ENCODE data around the gene PLA2G3. TPM values are rescaled to one million over a fixed set of nuclear protein-coding genes. Genes with fewer than 3 reads are reported as not detected.
A peak's percentile ranks its signal among the peaks of the same experiment; 100 is the strongest.

PLA2G3 gene
- total and polyA plus RNA-seq, 2 donors (not counting 3 experiments of a cell fraction or from before 2014, with no cell fraction given), result 0.75 to 0.84 TPM

DNA sequence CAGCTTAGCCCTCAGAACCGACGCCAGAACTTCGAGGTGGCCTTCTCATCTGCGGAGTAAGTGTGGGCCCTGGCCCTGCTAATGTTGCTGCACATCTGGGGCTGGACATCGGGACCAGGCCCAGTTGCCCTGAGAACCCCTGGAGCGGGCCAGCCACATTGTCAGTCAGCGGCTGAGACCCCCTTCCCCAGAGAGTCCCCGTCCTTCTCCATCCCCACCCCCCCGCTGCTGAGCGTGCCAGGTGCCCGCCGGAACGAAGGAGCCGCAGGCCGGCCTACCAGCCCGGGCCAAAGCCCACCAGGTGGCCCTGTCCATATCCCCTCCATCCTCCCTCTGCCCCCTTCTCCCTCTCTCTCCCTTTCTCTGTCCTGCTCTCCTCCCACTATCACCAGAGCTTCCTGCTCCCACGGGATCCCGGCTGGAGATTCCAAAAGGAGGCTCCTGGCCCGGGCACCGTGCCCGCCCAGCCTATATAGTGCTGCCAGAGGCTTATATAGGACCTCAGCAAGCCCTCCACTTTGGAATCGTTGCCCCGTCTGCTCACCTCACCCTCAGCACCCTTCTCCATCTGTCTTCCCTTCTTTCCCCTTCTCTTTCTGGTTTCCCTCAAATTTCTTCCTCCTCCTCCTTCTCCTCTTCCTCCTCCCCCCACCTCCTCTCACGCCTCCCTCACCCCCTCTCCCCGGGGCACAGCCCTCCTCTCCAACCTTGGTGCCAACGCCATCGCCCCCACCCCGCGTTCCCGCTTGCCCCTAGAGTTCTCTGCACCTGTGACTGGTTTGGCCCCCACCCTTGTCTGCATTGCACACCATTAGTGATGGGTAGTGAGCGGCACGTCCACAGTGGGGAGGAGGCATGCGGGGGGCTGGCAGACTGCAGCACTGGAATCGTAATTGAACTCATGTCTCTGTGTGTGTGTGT, 40.2 kb downstream of the PLA2G3 start:
- Histone ChIP-seq H3K9ac (replicated peaks; ENCODE audit: extremely low read depth, insufficient read depth, low read length) (no peak overlapping the region), H3K27me3 (ENCODE audit: control insufficient read depth in 2 of 2, insufficient read depth in 2 of 2, low read length in 2 of 2) (no peaks in the 10 kb centered on the region), H3K4me1 (ENCODE audit: control insufficient read depth, extremely low read depth, insufficient read depth, low read length) (no peaks in the 10 kb centered on the region), H3K4me2 (ENCODE audit: insufficient read depth, low read length) (no peak overlapping the region), H3K4me3 (replicated peaks in 1 of 3; ENCODE audit: insufficient read depth in 1 of 3, low read depth in 1 of 3, low read length in 3 of 3) (no peak overlapping the region), H3K79me2 (ENCODE audit: control insufficient read depth, insufficient read depth, low read length) (no peaks in the 10 kb centered on the region), H3K27ac (ENCODE audit: insufficient read depth, low read depth, low read length) (no peak overlapping the region), H4K20me1 (replicated peaks; ENCODE audit: control insufficient read depth, extremely low read depth, insufficient read depth, low read length) (no peaks in the 10 kb centered on the region), H2AFZ (ENCODE audit: low read depth, low read length) (no peak overlapping the region), H3K9me1 (replicated peaks; ENCODE audit: control insufficient read depth, extremely low read depth, insufficient read depth, low read length) (no peaks in the 10 kb centered on the region), H3K9me3 (replicated peaks; ENCODE audit: control insufficient read depth, insufficient read depth, low read length) (no peaks in the 10 kb centered on the region), H3K36me3 (ENCODE audit: control insufficient read depth in 2 of 2, extremely low read depth in 1 of 2, insufficient read depth in 2 of 2, low read length in 2 of 2) (peaks cover 27 to 59% of the 10 kb centered on the region in 2 experiments)
- BruUV-seq (replicated peaks), result no TSS peak
- ChIA-PET POLR2A (no interaction called here), CTCF (no interaction called here)
- TF ChIP-seq JUN (IDR thresholded peaks at IDR 0.05; ENCODE audit: borderline replicate concordance, insufficient read depth, insufficient read length, low read depth), result no peak
- peak; percentile 17 for TF ChIP-seq POLR2AphosphoS5 (IDR thresholded peaks at IDR 0.05; ENCODE audit: insufficient read depth, low read depth, low read length)
- DNase-seq (ENCODE audit: low read depth, low spot score), result no peak
- dilution Hi-C loops (cut with MboI; ENCODE audit: extremely low pct_ligation_motif_present, low sequenced_read_pairs), result no loop called here
- no peak for FAIRE-seq
- intact Hi-C loops (cut with micrococcal nuclease), result no loop called here

DNA sequence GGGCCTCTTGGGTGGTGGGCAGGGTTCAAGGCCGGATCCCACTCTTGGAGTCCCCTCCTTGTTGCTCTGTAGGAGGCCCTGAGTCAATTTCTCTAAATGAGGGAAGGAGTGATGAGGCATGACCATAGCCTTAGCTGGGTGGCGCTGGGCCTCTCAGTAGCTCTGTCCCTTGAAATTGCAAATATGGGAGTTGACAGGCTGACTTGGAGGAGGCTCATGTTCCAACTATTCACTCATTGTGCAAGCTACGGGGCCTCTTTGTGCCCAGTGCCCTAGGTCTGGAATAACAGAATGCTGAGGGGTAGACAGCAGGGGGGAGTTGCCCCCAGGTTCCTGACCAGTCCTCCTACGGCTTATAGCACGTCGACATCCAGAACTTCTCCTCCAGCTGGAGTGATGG, 40.9 kb downstream of the PLA2G3 start:
- peaks cover 27 to 65% of the 10 kb centered on the region in 2 experiments for H3K36me3 ChIP-seq (ENCODE audit: control insufficient read depth in 2 of 2, extremely low read depth in 1 of 2, insufficient read depth in 2 of 2, low read length in 2 of 2)
- intact Hi-C loops (cut with micrococcal nuclease), result no loop called here
- FAIRE-seq, result no peak
- H3K9me1 ChIP-seq (replicated peaks; ENCODE audit: control insufficient read depth, extremely low read depth, insufficient read depth, low read length), result no peaks in the 10 kb centered on the region
- dilution Hi-C loops (cut with MboI; ENCODE audit: extremely low pct_ligation_motif_present, low sequenced_read_pairs), result no loop called here
- POLR2A ChIA-PET, result interaction anchor here (1.0 kb wide), 1 partner anchor 8 kb away, joined by 3 read pairs; the partner anchor contains the start of gene SELENOM
- H3K27me3 ChIP-seq (ENCODE audit: control insufficient read depth in 2 of 2, insufficient read depth in 2 of 2, low read length in 2 of 2), result no peaks in the 10 kb centered on the region
- BruUV-seq (replicated peaks), result no TSS peak
- no peak for DNase-seq (ENCODE audit: low read depth, low spot score)
- H3K27ac ChIP-seq (ENCODE audit: insufficient read depth, low read depth, low read length), result no peak overlapping the region
- no peaks in the 10 kb centered on the region for H3K79me2 ChIP-seq (ENCODE audit: control insufficient read depth, insufficient read depth, low read length)
- no peak overlapping the region for H3K9ac ChIP-seq (replicated peaks; ENCODE audit: extremely low read depth, insufficient read depth, low read length)
- H2AFZ ChIP-seq (ENCODE audit: low read depth, low read length), result no peak overlapping the region
- H3K9me3 ChIP-seq (replicated peaks; ENCODE audit: control insufficient read depth, insufficient read depth, low read length), result no peaks in the 10 kb centered on the region
- no peaks in the 10 kb centered on the region for H3K4me1 ChIP-seq (ENCODE audit: control insufficient read depth, extremely low read depth, insufficient read depth, low read length)
- CTCF ChIA-PET, result no interaction called here
- no peak overlapping the region for H3K4me3 ChIP-seq (replicated peaks in 1 of 3; ENCODE audit: insufficient read depth in 1 of 3, low read depth in 1 of 3, low read length in 3 of 3)
- no peaks in the 10 kb centered on the region for H4K20me1 ChIP-seq (replicated peaks; ENCODE audit: control insufficient read depth, extremely low read depth, insufficient read depth, low read length)
- no peak overlapping the region for H3K4me2 ChIP-seq (ENCODE audit: insufficient read depth, low read length)
- TF ChIP-seq JUN (IDR thresholded peaks at IDR 0.05; ENCODE audit: borderline replicate concordance, insufficient read depth, insufficient read length, low read depth) (no peak), POLR2AphosphoS5 (IDR thresholded peaks at IDR 0.05; ENCODE audit: insufficient read depth, low read depth, low read length) (no peak)
